Midbrain (tissue), 1 donor: ENCODE measurements around the gene MYOM3.

Experiments used
- DNase-seq: peaks from one replicate; lab custom pipeline; 2025; lab: John Stamatoyannopoulos, UW

Gene MYOM3

DNA sequence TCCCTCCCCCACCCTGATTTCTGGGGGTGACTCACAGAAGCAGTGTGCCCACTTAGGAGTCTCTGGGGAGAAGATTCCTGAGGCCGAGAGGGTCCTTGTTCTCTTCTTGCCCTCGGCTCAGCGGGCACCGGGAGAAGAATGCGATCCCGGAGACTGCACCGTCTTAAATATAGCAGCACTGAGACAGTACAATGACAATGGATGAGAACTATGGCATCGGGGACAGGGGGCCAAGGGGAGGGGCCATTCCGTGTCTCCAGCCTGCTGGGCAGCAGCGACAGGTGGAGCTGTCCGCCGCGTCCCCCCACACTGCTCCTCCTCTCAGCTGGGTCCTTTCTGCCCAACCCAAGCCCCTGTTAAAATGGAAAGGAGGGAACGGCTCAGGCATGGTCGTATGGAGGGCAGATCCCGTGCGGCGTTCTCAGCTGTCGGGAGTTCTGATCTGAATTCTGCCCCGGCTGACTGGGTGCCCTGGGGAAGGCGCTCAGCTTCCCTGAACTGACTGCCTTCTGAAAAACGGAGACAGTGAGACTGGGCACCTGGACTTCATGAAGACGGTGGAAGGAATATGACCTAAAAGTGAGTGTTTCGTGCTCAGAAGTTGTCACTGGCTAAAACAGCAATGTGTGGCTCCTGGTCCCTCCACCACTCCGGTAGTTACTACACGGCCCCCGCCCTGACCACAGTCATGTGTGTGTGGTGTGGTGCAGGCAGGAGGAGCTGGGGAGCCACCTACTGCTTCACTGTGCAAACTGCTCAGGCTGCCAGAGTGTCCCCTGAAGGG is at the start of gene MYOM3:
Gene MYOM3 (minus strand): TSS at position 140 of the 784 bp plus-strand sequence. CDS start 3,499 bp downstream, outside the sequence.
- no peak for DNase-seq

DNA sequence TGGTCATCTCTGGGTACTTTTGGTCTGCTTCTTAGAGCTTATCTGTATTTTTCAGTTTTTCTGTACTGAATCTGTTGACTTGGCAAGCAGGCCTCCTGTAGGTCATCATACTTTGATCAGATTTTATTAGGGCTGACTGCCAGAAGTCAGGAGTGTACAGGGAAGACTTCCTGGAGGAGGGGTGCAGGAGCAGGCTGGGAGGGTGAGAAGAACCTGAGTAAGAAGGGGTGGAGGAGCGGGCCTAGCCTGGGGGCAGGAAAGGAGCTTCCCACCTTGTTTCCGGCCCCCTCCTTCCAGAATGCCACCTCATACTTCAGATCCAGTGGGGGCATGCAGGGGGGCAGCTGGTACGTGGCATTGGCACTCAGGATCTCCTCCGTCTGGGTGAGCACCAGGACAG is 49.3 kb upstream of the MYOM3 start:
- no peak for DNase-seq

DNA sequence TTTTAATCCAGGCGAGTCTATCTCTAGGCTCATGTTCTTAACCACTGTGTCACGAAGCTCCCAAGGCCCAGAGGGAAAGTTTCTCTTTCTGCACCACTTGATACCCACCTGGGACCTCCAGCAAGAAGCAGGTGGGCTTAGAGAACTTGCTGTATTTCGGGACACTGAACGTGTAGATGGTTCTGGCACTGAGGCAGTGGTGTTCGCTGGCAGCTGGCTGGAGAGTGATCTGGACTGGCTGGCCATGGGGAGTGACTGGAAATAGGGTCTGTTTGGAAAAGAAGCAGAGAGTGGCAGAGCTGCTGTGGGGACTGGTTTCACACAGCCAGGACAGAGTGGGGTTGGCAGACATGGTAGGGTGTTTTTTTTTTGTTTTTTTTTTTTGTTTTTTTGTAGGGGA is 47.4 kb upstream of the MYOM3 start:
- no peak for DNase-seq

DNA sequence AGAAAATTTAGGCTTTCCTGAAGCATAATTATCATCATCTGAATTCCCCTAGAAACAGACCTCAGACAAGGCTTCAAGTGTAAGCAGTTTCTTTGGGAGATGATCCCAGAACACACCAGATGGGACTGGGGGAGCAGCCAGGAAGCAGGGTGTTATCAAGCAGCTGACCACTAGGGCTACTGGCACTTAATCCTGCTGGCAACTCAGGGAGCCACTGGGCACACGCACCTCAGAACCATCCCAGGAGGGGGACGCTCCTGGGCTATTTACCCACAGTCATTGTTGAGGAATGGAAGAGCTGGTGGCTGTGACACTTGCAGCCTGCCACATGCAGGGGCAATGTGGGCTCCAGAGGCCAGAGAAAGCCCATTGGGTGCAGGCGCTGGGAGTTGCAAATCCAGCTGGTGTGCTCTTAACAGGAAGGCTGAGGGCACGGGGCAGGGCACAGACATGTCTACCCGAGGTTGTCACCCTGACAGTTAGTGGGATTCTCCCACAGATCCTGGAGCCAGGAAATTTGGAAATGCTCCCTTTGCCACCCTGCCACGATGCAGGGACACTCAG is 46.1 kb upstream of the MYOM3 start:
- no peak for DNase-seq

DNA sequence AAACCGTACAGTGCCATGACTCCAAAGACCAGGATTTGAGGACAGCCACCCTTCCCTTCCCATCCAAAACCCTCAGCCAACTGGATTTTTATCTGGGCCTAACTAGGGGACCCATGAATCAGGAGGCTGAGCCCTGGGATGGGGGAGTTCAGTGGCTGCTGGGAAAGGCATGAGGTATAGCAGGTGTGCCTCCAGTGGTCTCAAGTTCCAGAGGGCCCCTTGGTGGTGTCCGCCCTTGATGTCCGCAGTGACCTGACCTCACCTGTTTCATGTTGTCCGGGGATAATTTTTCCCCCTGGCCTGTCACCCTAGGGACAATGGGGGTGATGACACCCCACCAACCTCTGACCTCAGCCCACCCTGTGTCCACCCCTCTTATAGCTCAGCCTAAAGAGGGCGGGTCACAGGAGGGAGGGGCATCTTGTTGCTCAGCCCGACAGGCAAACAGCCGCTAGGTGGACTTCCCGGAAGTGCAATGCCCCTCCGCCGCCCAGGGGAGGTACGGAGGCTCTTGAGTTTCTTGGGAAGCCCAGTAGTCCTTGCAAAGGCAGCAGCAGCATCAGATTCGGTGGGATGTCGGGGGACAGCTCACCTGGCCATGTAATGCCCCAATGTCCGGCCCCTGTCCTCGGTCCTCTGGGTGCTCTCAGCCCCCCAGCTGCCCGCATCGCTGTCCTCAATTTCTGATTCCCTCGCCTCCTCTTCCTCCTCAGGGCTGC is 44.8 kb upstream of the MYOM3 start:
- DNase-seq, result no peak

DNA sequence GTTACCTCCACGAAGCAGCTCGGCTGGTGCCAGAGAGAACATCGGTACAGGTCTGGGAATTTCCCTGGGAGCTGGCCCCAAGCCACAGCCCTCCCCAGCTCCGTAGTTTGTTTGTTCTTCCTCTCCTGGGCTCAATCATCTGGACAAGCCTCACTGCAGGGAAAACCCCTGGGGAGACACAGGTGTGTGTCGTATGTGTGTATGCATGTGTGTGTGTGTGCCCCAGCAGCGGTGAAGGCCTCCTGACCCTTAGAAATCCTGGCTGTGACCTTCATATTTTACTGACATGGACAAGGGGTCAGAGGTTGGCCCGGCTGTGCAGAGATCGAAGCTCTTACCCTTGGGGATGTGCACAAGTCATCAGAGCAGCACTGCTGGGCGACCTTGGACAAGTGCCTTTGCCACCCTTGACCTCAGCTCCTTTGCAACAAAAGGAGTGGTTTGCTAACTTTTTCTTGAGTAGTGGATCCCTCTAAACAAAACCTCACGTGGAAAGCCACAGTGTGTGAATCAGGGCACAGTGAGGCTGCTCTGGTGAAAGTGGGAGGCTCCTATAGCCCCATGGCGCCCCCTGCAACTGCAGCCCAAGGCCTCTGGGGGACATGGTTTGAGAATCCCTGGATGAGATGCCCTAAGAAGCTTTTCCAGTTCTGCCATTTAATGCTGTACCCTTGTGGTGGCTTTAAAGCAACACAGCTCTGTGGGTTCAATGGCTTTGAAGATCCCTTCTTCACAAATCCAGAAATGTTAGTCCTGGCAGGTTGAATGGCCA is 43.3 kb upstream of the MYOM3 start:
- no peak for DNase-seq

DNA sequence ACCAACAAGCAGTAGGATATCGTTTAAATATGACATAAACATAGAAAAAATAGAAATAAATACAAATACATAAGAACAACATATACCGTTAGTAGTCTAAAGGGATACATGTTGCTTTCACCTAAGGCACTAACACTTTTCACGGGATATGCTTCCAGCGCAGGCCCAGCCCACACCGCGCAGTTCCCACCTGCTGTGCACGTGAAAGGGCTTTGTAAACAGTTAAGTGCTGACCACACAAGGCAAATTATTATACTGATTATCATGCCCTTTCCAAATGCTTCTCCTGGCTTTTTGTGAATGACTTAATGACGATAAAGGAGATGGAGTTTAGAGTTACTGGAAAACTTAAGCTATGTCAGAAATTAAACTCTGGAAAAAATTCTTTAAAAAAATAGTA is 42.3 kb upstream of the MYOM3 start:
- no peak for DNase-seq

DNA sequence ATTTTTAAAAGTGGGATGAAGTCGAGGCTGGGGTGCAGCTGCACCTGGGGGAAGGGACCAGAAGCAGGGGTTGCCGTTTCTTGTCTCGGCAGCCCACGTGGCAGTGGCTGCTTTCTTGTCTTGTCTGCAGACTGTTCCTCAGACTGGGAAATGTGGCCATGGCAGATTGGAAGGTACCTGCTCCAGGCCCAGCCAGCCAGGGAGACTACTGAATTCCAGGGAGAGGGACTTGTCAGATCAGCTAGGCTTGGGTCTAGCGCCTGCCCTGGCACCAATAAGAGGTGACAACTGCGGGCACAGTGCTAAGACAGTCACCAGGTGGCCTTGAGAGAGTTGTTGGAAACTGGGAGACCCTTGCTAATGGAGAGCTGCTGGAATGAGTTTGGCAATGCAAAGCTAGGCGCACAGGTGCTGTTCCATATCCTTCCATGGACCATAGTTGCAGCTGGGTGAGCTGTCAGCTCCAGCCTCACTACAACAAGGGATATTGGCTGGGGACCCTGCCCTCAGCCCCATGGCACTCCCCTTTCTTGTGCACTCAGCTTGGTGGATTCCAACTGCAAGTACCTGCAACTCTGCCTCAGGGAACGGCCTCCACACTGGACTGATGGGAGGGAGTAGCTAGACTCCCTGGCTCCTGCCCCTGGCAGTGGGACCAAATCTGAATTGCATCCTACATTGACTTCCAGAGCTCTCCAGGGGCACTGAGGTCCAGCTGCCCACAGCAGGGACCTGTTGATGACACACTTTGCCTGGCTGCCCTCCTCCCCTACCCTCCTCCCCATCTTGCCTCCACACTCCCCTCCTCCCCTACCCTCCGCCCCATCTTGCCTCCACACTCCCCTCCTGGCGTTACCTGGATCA is 40.9 kb upstream of the MYOM3 start:
- DNase-seq, result no peak

DNA sequence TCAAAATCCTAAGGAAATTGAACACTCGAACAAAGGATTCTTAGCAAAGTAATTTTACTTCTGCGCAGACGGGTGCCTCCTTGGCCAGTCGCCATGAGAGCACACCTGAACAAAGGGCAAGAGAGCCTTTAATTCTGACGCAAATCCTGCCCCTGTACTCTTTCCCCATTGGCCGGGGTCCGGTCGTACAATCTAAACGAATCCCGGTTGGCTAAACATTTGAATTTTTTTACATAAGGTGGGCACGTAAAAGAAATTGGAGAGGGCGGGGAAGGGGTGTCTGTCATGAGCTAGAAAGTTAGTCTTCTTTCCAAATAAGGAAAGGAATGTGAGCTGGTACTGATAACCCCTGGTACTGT is 39.2 kb upstream of the MYOM3 start:
- no peak for DNase-seq

DNA sequence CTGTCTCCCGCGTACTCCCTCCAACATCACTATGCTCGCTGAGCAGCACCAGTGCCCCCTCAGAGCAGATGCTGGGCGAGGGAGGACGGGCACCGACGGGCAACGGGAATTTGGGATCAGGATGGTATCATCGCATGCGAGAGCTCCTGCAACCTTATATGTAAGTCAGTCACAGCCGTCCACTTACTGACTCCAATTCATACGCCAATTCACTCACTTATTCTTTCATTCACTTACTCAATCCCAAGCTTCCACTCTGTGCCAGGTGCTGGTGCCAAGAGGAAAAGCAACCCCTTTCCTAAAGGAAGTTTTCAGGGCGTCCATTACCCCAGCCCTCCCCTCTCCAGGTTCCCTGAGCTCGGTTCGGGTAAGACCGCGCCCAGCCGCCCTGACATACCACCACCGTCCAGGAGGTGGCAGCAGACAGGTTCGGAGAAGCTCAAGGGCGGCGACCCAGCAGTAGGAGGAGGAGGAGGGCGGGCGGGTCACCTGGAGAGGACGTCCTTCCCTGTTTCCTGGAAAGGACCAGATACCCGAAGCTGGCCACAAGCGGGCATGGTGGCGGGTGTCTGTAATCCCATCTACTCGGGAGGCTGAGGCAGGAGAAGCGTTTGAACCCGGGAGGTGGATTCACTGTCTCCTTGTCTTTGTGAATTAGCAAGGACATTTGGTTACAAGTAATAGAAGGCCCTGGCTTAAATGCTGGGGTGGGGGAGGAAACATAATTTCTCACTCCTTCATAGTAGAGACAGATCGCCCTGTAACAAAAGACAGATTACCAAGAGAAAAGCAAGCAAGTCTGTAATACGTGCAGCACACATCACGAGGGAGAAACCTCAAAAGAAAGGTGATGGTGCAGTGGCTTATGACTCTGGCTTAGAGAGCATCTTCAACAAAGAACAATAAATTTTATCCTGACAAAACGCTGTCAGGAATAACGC is 38.6 kb upstream of the MYOM3 start:
- peak; percentile 35 for DNase-seq

DNA sequence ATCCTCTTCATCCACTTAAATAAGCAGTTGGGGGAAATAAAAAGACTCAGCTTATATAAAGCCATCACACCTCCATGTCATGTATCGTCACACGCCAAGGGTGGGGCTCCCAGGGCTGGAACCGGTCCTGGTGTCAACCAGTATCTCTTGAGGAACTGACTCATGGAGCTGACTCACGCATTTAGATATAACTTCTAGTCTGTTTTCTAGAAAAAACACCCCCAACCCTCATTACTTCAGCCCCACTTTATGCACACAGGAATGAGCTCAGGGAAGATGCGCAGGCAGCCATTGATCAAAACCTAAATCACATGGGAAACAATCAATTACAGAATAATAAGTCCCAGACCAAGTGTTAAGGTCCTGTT is 37.9 kb upstream of the MYOM3 start:
- DNase-seq, result no peak

DNA sequence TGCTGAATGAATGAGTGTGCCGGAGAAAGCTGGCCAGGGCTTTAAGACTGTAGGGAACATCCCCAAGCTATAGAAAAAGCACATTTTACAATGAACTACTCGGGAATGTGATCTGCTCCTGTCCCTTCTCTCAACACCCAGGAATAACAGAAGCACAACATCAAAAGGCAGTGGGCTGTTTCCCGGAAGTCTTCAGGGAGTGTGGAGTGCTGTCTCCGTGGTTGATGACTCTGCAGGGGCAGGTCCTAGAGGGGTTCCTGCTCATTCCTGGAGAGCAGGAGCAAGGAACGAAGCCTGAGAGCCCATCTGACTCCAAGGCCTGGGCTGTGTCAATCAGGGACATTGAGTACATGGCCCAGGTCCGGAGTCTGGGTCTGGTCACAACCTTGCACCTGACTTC is 35.9 kb upstream of the MYOM3 start:
- no peak for DNase-seq

DNA sequence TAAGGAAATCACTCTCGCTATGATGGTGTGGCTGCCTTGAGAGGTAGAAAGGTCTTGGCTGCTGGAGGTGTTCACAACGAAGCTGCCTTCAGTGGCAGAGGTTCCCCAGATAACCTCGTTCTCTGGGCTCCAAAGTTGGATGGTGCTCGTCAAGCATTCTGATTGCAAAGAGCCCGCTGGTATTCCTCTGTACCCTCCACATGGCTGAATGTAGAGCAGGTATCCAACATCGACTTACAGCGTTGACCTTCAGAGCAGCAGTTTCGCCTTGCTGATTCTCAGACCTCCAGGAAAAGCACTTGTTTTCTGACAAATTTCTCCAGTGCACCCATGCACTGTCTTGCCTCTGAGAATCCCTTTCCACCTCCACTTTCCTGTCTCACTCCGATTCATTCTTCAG is 35.3 kb upstream of the MYOM3 start:
- DNase-seq, result no peak

DNA sequence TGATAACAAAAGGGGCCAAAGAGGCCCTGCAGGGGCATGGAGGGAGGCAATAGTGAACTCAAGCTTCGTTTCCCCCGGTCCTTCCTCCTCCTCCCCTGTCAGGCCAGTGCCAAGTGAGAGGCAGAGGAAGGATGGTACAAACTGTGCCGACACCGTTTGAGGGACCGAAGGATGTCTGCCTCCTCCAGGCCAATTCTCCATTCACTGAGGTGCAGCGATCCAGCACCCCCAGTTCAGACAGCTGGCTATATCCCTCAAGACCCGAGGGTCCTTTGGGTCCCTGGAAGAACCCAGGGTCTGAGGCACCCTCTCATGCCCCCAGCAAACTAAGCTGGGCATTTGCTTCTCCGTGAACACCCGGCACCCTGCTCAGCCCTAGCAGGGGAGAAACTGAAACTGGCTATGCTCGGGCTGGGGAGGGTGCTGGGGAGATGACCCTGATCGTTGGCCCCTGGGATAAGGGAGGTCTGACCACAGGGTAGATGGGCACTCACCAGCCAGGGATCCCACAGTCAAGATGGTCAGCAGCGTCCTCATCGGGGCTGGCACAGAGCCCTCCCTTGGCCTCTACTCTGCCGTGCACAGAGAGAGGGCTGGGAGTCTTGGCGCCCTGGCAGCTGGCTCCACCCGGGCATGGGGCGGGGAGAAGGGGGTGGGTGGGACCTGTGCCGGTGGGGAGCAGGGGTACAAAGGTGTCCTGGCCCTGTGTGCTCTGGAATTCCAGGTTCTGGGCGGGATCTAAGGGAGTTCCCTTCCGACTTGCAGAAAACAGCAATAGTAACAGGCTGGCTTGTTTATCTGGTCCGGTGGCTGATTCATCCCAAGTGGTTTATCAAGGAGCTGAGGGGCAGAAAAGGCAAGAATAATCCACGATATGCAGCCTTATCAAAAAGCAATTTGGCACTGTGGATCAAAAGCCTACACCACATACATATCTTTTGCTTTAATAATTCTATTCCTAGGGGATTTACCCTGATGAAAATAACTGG is 30.9 kb upstream of the MYOM3 start, which contains the start of gene IL22RA1:
Gene IL22RA1 (minus strand): TSS at position 595 of the 989 bp plus-strand sequence. CDS start 58 bp downstream, at position 537.
- DNase-seq, result no peak

DNA sequence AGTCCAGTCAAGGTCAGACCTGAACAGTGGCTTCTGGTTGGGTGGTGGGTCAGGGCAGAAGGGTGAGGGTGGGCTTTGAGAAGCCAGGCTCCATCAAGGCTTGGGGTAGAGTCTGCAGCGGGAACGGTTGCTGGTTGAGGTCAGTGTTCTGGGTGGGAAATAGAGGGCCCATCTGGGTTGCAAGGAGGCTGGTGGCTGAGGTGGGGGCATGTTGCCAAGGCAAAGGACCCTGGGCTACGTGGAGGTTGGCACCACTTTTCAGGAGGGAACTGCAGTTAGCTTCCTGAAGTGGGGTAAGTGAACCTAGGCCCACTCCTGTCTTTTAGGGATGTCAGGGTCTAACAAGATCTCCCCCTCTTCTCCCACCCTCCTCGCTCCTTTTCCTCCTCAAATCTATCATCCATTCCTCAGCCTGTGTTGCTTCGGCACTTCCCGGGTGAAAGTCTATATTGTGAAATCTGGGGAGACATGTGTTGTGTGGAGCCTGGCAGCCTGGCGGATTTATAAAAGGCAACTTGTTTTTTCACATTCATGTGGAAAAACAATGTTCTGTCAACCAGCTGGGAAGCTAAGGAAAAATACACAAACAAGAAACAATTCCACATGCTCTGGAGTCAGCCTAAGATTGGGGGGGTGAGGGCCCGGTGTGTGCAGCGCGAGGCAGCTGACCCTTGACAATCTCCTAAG is 29.5 kb upstream of the MYOM3 start:
- no peak for DNase-seq

DNA sequence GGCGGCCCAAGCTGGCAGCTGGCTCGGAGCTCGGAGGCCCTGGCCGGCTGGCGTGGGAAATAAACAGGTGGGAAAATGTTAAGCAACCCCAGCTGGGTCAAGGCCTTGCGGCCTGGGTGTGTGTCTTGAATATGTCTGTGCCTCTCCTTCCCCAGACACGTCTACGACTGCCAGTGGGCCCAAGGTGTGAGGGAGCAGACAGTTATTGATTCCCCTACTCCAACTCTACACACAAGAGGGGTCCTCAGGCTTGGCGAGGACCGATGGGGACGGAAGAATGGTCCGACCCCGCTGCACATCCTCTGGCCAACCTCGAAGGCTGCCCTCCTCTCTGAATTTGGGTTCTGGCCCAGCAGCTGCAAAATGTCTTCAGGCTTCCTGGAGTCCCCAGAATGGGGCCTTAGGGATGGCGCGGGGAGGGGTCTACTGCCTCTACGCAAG is 28.8 kb upstream of the MYOM3 start:
- DNase-seq, result no peak

DNA sequence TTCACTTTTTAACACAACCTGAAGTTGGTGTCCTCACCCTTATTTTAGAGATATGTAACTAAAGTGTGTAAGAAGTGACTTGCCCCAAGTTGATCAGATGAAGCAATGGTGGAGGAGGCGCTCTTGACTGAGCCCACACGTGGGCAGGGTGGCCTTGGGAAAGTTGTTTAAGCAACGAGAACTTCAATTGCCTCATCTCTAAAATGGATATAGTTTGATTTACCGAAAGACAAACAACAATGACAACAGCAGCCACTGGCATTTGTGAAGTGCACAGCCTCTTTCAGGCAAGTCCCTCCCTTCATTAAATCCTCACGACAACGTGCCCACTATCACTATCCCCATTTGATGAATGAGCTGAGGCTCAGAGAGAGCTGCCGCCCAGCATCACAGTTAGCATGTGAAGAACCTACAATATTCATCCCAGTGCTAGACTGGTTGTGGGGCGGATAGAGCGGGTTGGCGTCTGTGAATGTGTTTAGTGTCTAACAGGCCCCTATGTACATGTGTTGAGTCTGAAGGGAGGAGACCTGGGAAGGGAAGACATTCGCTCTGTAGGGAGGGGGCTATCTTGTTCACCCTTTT is 28.0 kb upstream of the MYOM3 start:
- no peak for DNase-seq

DNA sequence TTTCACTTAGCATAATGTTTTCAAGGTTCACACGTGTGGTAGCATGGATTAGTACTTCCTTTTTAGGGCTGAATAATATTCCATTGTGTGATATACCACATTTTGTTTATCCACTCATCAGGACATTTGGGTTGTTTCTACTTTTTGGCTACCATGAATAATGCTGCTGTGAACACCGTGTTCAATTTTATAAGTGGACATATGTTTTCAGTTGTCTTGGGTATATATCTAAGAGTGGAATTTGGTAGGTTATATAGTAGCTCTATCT is 27.2 kb upstream of the MYOM3 start:
- no peak for DNase-seq
